ENCODE results near the gene DNAH2. TPM values are rescaled to one million over a fixed set of nuclear protein-coding genes. Genes with fewer than 3 reads are reported as not detected.
A peak's percentile ranks its signal among the peaks of the same experiment; 100 is the strongest.

Gene DNAH2
- total RNA-seq, 3 donors from 2014 or later: 0.16 to 1.5 (median 0.98) TPM

- Histone ChIP-seq H3K27ac (no peak overlapping the region), H3K4me1 (no peaks in the 10 kb centered on the region), H3K36me3 (no peaks in the 10 kb centered on the region), H3K27me3 (no peaks in the 10 kb centered on the region), H3K4me3 (no peak overlapping the region), H3K9me3 (no peaks in the 10 kb centered on the region)
- intact Hi-C loops (cut with DNase I; ENCODE audit: low total_unique reads): no loop called here
- DNase-seq (ENCODE audit: low spot score in 2 of 2): no peak
- TF ChIP-seq POLR2A (IDR thresholded peaks at IDR 0.05): no peak
- TF ChIP-seq CTCF (IDR thresholded peaks at IDR 0.05): no peak
- TF ChIP-seq POLR2AphosphoS5 (IDR thresholded peaks at IDR 0.05): no peak
These were observed 10.3 kb downstream of the DNAH2 start for GRCh38 chr17:7727886-7728285.

GRCh38 chr17:7729816-7730215 is 12.3 kb downstream of the DNAH2 start:
- intact Hi-C loops (cut with DNase I; ENCODE audit: low total_unique reads): no loop called here

GRCh38 chr17:7732981-7733539 is 15.5 kb downstream of the DNAH2 start:
- Histone ChIP-seq H3K27ac (no peak overlapping the region), H3K4me1 (no peaks in the 10 kb centered on the region), H3K27me3 (no peaks in the 10 kb centered on the region), H3K9me3 (no peaks in the 10 kb centered on the region), H3K4me3 (no peak overlapping the region), H3K36me3 (no peaks in the 10 kb centered on the region)
- no peak for DNase-seq (ENCODE audit: low spot score in 2 of 2)
- intact Hi-C loops (cut with DNase I; ENCODE audit: low total_unique reads): no loop called here
- TF ChIP-seq POLR2AphosphoS5 (IDR thresholded peaks at IDR 0.05) (no peak), POLR2A (IDR thresholded peaks at IDR 0.05) (no peak), CTCF (IDR thresholded peaks at IDR 0.05) (no peak)

More at GRCh38 chr17:7729816-7730215, 12.3 kb downstream of the DNAH2 start:
- Histone ChIP-seq H3K9me3 (no peaks in the 10 kb centered on the region), H3K4me1 (no peaks in the 10 kb centered on the region), H3K27me3 (no peaks in the 10 kb centered on the region), H3K4me3 (no peak overlapping the region), H3K36me3 (no peaks in the 10 kb centered on the region), H3K27ac (no peak overlapping the region)
- no peak for DNase-seq (ENCODE audit: low spot score in 2 of 2)
- TF ChIP-seq CTCF (IDR thresholded peaks at IDR 0.05): no peak
- no peak for TF ChIP-seq POLR2AphosphoS5 (IDR thresholded peaks at IDR 0.05)
- TF ChIP-seq POLR2A (IDR thresholded peaks at IDR 0.05): no peak

GRCh38 chr17:7737601-7738000 is 20.1 kb downstream of the DNAH2 start:
- no peaks in the 10 kb centered on the region for H3K36me3 ChIP-seq
- TF ChIP-seq POLR2A (IDR thresholded peaks at IDR 0.05): no peak
- TF ChIP-seq POLR2AphosphoS5 (IDR thresholded peaks at IDR 0.05): no peak
- TF ChIP-seq CTCF (IDR thresholded peaks at IDR 0.05): no peak
- H3K9me3 ChIP-seq: no peaks in the 10 kb centered on the region
- intact Hi-C loops (cut with DNase I; ENCODE audit: low total_unique reads): no loop called here
- no peaks in the 10 kb centered on the region for H3K27me3 ChIP-seq
- DNase-seq (ENCODE audit: low spot score in 2 of 2): no peak
- no peak overlapping the region for H3K27ac ChIP-seq
- no peaks in the 10 kb centered on the region for H3K4me1 ChIP-seq
- H3K4me3 ChIP-seq: no peak overlapping the region

GRCh38 chr17:7739746-7740145 is 22.2 kb downstream of the DNAH2 start:
- Histone ChIP-seq H3K27me3 (no peaks in the 10 kb centered on the region), H3K9me3 (no peaks in the 10 kb centered on the region), H3K4me1 (no peaks in the 10 kb centered on the region), H3K27ac (no peak overlapping the region), H3K4me3 (peak overlapping the region in 2 of 3 donors; percentile 31 to 61), H3K36me3 (no peaks in the 10 kb centered on the region)
- TF ChIP-seq POLR2A (IDR thresholded peaks at IDR 0.05): no peak
- no peak for TF ChIP-seq CTCF (IDR thresholded peaks at IDR 0.05)
- TF ChIP-seq POLR2AphosphoS5 (IDR thresholded peaks at IDR 0.05): no peak
- no peak for DNase-seq (ENCODE audit: low spot score in 2 of 2)
- intact Hi-C loops (cut with DNase I; ENCODE audit: low total_unique reads): no loop called here

All from breast epithelium (tissue), 4 donors.